ENCODE data around the gene CSK.

DNA sequence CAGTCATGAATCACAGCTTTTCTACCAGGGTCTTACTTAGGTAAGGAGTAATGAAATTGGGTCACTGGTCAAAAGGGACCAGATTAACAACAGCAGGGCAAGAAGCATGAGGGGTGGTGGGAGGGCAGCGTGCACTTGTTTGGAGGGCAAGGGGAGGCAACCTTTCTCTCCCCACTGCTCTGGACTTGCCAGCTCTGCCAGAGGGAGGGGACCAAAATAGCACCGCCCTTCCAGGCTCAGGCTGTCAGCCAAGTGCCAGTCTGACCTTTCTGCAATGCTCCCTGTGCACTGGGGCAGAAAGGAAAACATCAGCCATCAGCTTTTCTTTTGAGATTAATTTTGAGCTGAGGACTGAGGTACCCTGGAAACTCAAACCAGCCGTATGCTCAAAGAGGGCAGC lies 65.6 kb downstream of the CSK start:
- TF ChIP-seq CTCF (IDR thresholded peaks at IDR 0.05; ENCODE audit: low read depth, low read length) (no peak), POLR2A (IDR thresholded peaks at IDR 0.05; ENCODE audit: extremely low read depth, insufficient read length) (no peak), MAX (IDR thresholded peaks at IDR 0.05; ENCODE audit: low read depth, low read length) (no peak), MYC (IDR thresholded peaks at IDR 0.05; ENCODE audit: low read depth, low read length) (no peak)

Measured in NB4 (cell line).